CD4-positive, alpha-beta T cell (primary cell): Measurements from ENCODE around the gene CORIN. TPM values are rescaled to one million over a fixed set of nuclear protein-coding genes. Genes with fewer than 3 reads are reported as not detected.
A peak's percentile ranks its signal among the peaks of the same experiment; 100 is the strongest.

Experiments used
- ATAC-seq: fragments of 200-7000 bp; cut with Tn5 transposase; one replicate; pipeline ENCODE4 v1.10.0; 2022; ENCODE audit warnings: mild to moderate bottlenecking; ENCODE audit not compliant: poor library complexity
- CTCF ChIA-PET: fragments of 350-600 bp; sonication (Branson Sonifier 250); formaldehyde crosslinking; loops from one replicate; lab custom pipeline; 2021; ENCODE audit warnings: antibody characterized with exemption, inconsistent platforms; lab: Charles Lee
- POLR2A ChIA-PET: fragments of 350-600 bp; sonication (Branson Sonifier 250); formaldehyde crosslinking; loops from one replicate; lab custom pipeline; 2021; ENCODE audit warnings: antibody characterized with exemption, inconsistent platforms; lab: Charles Lee
- DNase-seq, 14 experiments: peaks; one replicate each; pipeline ENCODE4 v3.0.0-alpha.2; 2013 to 2020; ENCODE audit warnings: mixed read lengths in 2 of 14
- H3K27ac ChIP-seq, 2 donors: one replicate each; pipeline versions ENCODE4 v1.5.1 to v1.7.0; 2013; ENCODE audit warnings: low read length in 2 of 2, low read depth in 1 of 2, mild to moderate bottlenecking in 1 of 2
- H3K27me3 ChIP-seq, 2 experiments: 1 replicate in 1 of 2; 2 replicates in 1 of 2; pipeline versions ENCODE4 v1.6.1 to v1.7.0; 2013; ENCODE audit warnings: low read length in 2 of 2, control low read depth in 1 of 2, mild to moderate bottlenecking in 1 of 2, moderate library complexity in 1 of 2; ENCODE audit not compliant: insufficient read depth in 2 of 2, control insufficient read depth in 1 of 2
- H3K36me3 ChIP-seq: one replicate; pipeline ENCODE4 v1.6.1; 2013; ENCODE audit warnings: low read length, control low read depth; ENCODE audit not compliant: insufficient read depth
- H3K4me1 ChIP-seq: one replicate; pipeline ENCODE4 v1.6.1; 2013; ENCODE audit warnings: low read length, control low read depth; ENCODE audit not compliant: insufficient read depth
- H3K4me3 ChIP-seq: one replicate; pipeline ENCODE4 v1.5.1; 2013; ENCODE audit warnings: mild to moderate bottlenecking, low read length, moderate library complexity
- H3K9me3 ChIP-seq, 2 experiments: 1 replicate in 1 of 2; 2 replicates in 1 of 2; pipeline versions ENCODE4 v1.6.1 to v1.7.0; 2013; ENCODE audit warnings: low read length in 2 of 2, mild to moderate bottlenecking in 2 of 2, control low read depth in 1 of 2, moderate library complexity in 1 of 2; ENCODE audit not compliant: control insufficient read depth in 1 of 2, insufficient read depth in 1 of 2
- H3K27ac Mint-ChIP-seq: one replicate; pipeline ENCODE4 v1.8.0; 2020; ENCODE audit warnings: mixed read lengths
- H3K27me3 Mint-ChIP-seq: one replicate; pipeline ENCODE4 v1.8.0; 2021; ENCODE audit warnings: mixed read lengths
- H3K36me3 Mint-ChIP-seq: one replicate; pipeline ENCODE4 v1.8.0; 2021; ENCODE audit warnings: low read depth, mixed read lengths
- H3K4me1 Mint-ChIP-seq: one replicate; pipeline ENCODE4 v1.8.0; 2021; ENCODE audit warnings: low read depth, mixed read lengths
- H3K4me3 Mint-ChIP-seq: one replicate; pipeline ENCODE4 v1.8.0; 2020; ENCODE audit warnings: mild to moderate bottlenecking, mixed read lengths
- H3K9me3 Mint-ChIP-seq: one replicate; pipeline ENCODE4 v1.8.0; 2020; ENCODE audit warnings: mixed read lengths
- CTCF ChIP-seq: fragments of 200-600 bp; IDR thresholded peaks from one replicate; pipeline ENCODE4 v1.8.0; 2022; ENCODE audit warnings: antibody characterized with exemption, mild to moderate bottlenecking
- intact Hi-C, 2 experiments: fragments of 100-400 bp; cut with DNase I in 1 of 2; cut with micrococcal nuclease in 1 of 2; formaldehyde crosslinking; loops; one replicate each; pipeline versions ENCODE4 v1.15.1 to v1.9.0; 2023 to 2025; cut with DNase I, micrococcal nuclease
- total RNA-seq, 174 experiments: library from RNA in 2 of 174; stranded (reverse) in 2 of 174; gene quantifications; one replicate each; pipeline ENCODE4 v1.2.3 and lab custom pipeline; 2021 to 2026

CORIN gene
- total RNA-seq, 2 experiments from 2014 or later: 0.14 TPM; not detected in 1

GRCh38 chr4:47662975-47663374, 174.9 kb downstream of the CORIN start:
- no peak overlapping the region for H3K4me3 ChIP-seq
- Mint-ChIP-seq H3K9me3 (no peaks in the 10 kb centered on the region), H3K4me3 (no peak overlapping the region), H3K27me3 (peaks cover 8% of the 10 kb centered on the region), H3K36me3 (no peaks in the 10 kb centered on the region), H3K27ac (no peak overlapping the region), H3K4me1 (no peaks in the 10 kb centered on the region)
- no peak for ATAC-seq
- CTCF ChIA-PET: no interaction called here
- intact Hi-C loops: loop anchor here in 1 of 2 experiments (10.0 kb wide), 1 partner anchor 422 kb away; no protein-coding TSS in a partner anchor
- H3K27ac ChIP-seq: no peak overlapping the region
- TF ChIP-seq CTCF: no peak
- H3K27me3 ChIP-seq: peaks cover 3 to 4% of the 10 kb centered on the region in 2 experiments
- H3K9me3 ChIP-seq: no peaks in the 10 kb centered on the region
- DNase-seq: peak in 3 of 14 experiments; percentile 15 to 20 (median 20)
- no peaks in the 10 kb centered on the region for H3K4me1 ChIP-seq
- POLR2A ChIA-PET: no interaction called here
- no peaks in the 10 kb centered on the region for H3K36me3 ChIP-seq

DNA sequence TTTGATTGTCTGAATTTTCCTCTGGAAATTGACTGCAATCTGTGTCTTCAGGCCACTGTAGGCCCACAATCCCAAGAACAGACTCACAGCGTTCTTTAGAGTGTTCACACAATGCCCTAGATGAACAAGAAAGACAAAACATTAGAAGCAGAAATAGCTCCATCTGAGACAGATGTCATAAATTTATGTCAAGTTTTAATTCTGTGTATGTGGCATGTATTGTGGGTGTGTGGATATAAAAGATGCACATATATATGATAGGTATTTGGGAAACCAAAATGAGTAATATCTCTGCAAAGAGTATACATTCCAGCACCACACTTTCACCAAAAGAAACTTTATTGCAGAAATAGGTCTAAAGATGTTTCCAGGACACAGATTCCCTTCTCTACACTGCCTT, 176.1 kb downstream of the CORIN start:
- no peak overlapping the region for H3K27ac Mint-ChIP-seq
- no peaks in the 10 kb centered on the region for H3K9me3 ChIP-seq
- H3K4me1 Mint-ChIP-seq: no peaks in the 10 kb centered on the region
- ATAC-seq: no peak
- H3K27me3 ChIP-seq: no peaks in the 10 kb centered on the region
- POLR2A ChIA-PET: no interaction called here
- CTCF ChIA-PET: no interaction called here
- peaks cover 8% of the 10 kb centered on the region for H3K27me3 Mint-ChIP-seq
- no peak for TF ChIP-seq CTCF
- H3K4me1 ChIP-seq: no peaks in the 10 kb centered on the region
- no peaks in the 10 kb centered on the region for H3K36me3 Mint-ChIP-seq
- H3K9me3 Mint-ChIP-seq: no peaks in the 10 kb centered on the region
- DNase-seq: no peak
- intact Hi-C loops: loop anchor here in 1 of 2 experiments (10.0 kb wide), 1 partner anchor 423 kb away; no protein-coding TSS in a partner anchor
- no peak overlapping the region for H3K4me3 ChIP-seq
- no peak overlapping the region for H3K4me3 Mint-ChIP-seq
- no peak overlapping the region for H3K27ac ChIP-seq
- no peaks in the 10 kb centered on the region for H3K36me3 ChIP-seq

- no peaks in the 10 kb centered on the region for H3K9me3 ChIP-seq
- no peak overlapping the region for H3K27ac ChIP-seq
- TF ChIP-seq CTCF: no peak
- H3K36me3 ChIP-seq: no peaks in the 10 kb centered on the region
- CTCF ChIA-PET: no interaction called here
- H3K4me3 ChIP-seq: no peak overlapping the region
- Mint-ChIP-seq H3K4me1 (no peaks in the 10 kb centered on the region), H3K27me3 (no peaks in the 10 kb centered on the region), H3K4me3 (no peak overlapping the region), H3K27ac (no peak overlapping the region), H3K9me3 (no peaks in the 10 kb centered on the region), H3K36me3 (no peaks in the 10 kb centered on the region)
- ATAC-seq: no peak
- DNase-seq: no peak
- no peaks in the 10 kb centered on the region for H3K4me1 ChIP-seq
- POLR2A ChIA-PET: no interaction called here
- intact Hi-C loops: no loop called here
- no peaks in the 10 kb centered on the region for H3K27me3 ChIP-seq
Observed at GRCh38 chr4:47659342-47659741, 178.5 kb downstream of the CORIN start.
